IMR-90 (cell line): ENCODE measurements around the gene CDHR1.

Experiments
- CEBPB ChIP-seq: IDR thresholded peaks from 2 replicates; pipeline ENCODE4 v1.6.1; 2012; ENCODE audit warnings: low read depth, low read length, improper control_type of control experiment
- MAFK ChIP-seq: IDR thresholded peaks from 2 replicates; pipeline ENCODE4 v1.6.1; 2012; ENCODE audit warnings: low read depth, low read length, improper control_type of control experiment
- MAZ ChIP-seq: IDR thresholded peaks from 2 replicates; pipeline ENCODE4 v1.6.1; 2012; ENCODE audit warnings: low read depth, mild to moderate bottlenecking, low read length, improper control_type of control experiment, moderate library complexity, borderline replicate concordance
- MXI1 ChIP-seq: IDR thresholded peaks from 2 replicates; pipeline ENCODE4 v1.6.1; 2012; ENCODE audit warnings: low read depth, mild to moderate bottlenecking, low read length, moderate library complexity, borderline replicate concordance
- POLR2A ChIP-seq: IDR thresholded peaks from 2 replicates; pipeline ENCODE4 v1.6.1; 2012; ENCODE audit warnings: mild to moderate bottlenecking, low read depth, low read length
- RAD21 ChIP-seq: IDR thresholded peaks from 2 replicates; pipeline ENCODE4 v1.6.1; 2012; ENCODE audit warnings: low read length, improper control_type of control experiment
- RCOR1 ChIP-seq: IDR thresholded peaks from 2 replicates; pipeline ENCODE4 v1.6.1; 2012; ENCODE audit warnings: mild to moderate bottlenecking, low read length, improper control_type of control experiment; ENCODE audit not compliant: insufficient replicate concordance
- RFX5 ChIP-seq: IDR thresholded peaks from 2 replicates; pipeline ENCODE4 v1.8.0; 2012; ENCODE audit warnings: low read depth, mild to moderate bottlenecking, low read length, moderate library complexity
- SMC3 ChIP-seq: fragments of 150-350 bp; IDR thresholded peaks from 2 replicates; pipeline ENCODE4 v1.6.1; 2016; ENCODE audit warnings: low read depth, mild to moderate bottlenecking, antibody characterized with exemption, low read length, moderate library complexity
- TF ChIP-seq, protein P1 (sequence below): conservative IDR thresholded peaks from 2 replicates; pipeline ENCODE4 v1.5.1; 2012; ENCODE audit warnings: mild to moderate bottlenecking, low read depth, low read length, improper control_type of control experiment
- TF ChIP-seq, protein P2 (sequence below): fragments of 150-350 bp; IDR thresholded peaks from 2 replicates; pipeline ENCODE4 v1.6.1; 2017; ENCODE audit warnings: mild to moderate bottlenecking, antibody characterized with exemption, low read length, low read depth
- TF ChIP-seq, protein P3 (sequence below): fragments of 150-350 bp; IDR thresholded peaks from 2 replicates; pipeline ENCODE4 v1.6.1; 2016; ENCODE audit warnings: low read depth, mild to moderate bottlenecking, low read length, moderate library complexity, borderline replicate concordance

DNA sequence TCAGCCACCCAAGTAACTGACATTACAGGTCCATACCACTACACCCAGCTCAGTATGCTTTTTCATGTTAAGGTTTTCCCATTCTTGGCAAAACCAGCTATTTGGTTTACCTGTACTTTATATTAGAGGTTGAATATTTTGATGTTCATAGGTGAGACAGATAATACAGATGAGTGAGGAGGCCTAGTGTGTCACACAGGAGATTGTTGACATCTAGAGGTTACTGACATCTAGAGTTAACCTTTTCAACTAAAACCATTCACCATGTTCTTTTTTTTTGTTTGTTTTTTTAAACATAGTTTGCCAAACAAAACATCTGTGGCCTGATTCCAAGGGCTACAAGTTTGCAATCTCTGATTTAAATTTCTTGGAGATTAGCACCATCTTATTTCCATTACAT is 47.0 kb upstream of the CDHR1 start:
- TF ChIP-seq, protein P1, sequence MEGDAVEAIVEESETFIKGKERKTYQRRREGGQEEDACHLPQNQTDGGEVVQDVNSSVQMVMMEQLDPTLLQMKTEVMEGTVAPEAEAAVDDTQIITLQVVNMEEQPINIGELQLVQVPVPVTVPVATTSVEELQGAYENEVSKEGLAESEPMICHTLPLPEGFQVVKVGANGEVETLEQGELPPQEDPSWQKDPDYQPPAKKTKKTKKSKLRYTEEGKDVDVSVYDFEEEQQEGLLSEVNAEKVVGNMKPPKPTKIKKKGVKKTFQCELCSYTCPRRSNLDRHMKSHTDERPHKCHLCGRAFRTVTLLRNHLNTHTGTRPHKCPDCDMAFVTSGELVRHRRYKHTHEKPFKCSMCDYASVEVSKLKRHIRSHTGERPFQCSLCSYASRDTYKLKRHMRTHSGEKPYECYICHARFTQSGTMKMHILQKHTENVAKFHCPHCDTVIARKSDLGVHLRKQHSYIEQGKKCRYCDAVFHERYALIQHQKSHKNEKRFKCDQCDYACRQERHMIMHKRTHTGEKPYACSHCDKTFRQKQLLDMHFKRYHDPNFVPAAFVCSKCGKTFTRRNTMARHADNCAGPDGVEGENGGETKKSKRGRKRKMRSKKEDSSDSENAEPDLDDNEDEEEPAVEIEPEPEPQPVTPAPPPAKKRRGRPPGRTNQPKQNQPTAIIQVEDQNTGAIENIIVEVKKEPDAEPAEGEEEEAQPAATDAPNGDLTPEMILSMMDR: no peak
- no peak for TF ChIP-seq RAD21
- no peak for TF ChIP-seq MXI1
- no peak for TF ChIP-seq CEBPB
- TF ChIP-seq POLR2A: no peak
- TF ChIP-seq, protein P2, sequence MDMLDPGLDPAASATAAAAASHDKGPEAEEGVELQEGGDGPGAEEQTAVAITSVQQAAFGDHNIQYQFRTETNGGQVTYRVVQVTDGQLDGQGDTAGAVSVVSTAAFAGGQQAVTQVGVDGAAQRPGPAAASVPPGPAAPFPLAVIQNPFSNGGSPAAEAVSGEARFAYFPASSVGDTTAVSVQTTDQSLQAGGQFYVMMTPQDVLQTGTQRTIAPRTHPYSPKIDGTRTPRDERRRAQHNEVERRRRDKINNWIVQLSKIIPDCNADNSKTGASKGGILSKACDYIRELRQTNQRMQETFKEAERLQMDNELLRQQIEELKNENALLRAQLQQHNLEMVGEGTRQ: no peak
- TF ChIP-seq SMC3: no peak
- TF ChIP-seq MAFK: no peak
- TF ChIP-seq RCOR1: no peak
- TF ChIP-seq MAZ: no peak
- TF ChIP-seq RFX5: no peak
- TF ChIP-seq, protein P3, sequence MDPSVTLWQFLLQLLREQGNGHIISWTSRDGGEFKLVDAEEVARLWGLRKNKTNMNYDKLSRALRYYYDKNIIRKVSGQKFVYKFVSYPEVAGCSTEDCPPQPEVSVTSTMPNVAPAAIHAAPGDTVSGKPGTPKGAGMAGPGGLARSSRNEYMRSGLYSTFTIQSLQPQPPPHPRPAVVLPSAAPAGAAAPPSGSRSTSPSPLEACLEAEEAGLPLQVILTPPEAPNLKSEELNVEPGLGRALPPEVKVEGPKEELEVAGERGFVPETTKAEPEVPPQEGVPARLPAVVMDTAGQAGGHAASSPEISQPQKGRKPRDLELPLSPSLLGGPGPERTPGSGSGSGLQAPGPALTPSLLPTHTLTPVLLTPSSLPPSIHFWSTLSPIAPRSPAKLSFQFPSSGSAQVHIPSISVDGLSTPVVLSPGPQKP: no peak
